ENCODE data around the gene OR6J1.
"Not testable (repeated sequence)": the region's sequence is repeated elsewhere in the genome, so short reads cannot be mapped to it uniquely, and the experiment has no call there.

Gene OR6J1

GRCh38 chr14:22626590-22626989, 17.6 kb downstream of the OR6J1 start:
- H3K4me1 ChIP-seq (ENCODE audit: insufficient read depth, low read length), result no peaks in the 10 kb centered on the region
- no peak overlapping the region for H3K9ac ChIP-seq (ENCODE audit: low read length)
- no peak overlapping the region for H3K27ac ChIP-seq (ENCODE audit: low read depth, low read length)
- H3K9me3 ChIP-seq (ENCODE audit: low read length), result no peaks in the 10 kb centered on the region
- no peak overlapping the region for H3K4me3 ChIP-seq (ENCODE audit: low read depth in 1 of 2, low read length in 2 of 2)
- H3K27me3 ChIP-seq (ENCODE audit: control insufficient read depth in 1 of 2, insufficient read depth in 2 of 2, low read length in 2 of 2), result no peaks in the 10 kb centered on the region
- H3K36me3 ChIP-seq (ENCODE audit: insufficient read depth, low read length), result no peaks in the 10 kb centered on the region

DNA sequence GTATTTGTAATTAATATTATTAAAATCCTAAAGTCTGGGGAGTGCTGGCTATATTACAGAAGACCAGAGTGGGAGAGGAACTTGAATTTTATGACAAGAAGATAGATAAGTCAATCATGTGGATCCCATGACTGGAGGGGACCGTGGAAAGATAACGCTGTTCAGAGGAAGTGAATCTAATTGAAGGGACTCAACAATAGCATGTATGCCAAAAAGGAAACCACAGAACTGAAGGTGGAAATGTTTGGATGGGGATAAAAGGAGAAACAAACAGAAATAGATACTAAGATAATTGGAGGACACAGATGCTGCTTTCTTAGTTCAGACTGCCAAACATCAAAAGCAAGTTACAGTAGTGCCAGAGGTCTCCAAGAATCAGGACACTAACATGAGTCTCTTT, 21.1 kb downstream of the OR6J1 start:
- Histone ChIP-seq H3K4me1 (ENCODE audit: insufficient read depth, low read length) (no peaks in the 10 kb centered on the region), H3K27ac (ENCODE audit: low read depth, low read length) (no peak overlapping the region), H3K9me3 (ENCODE audit: low read length) (no peaks in the 10 kb centered on the region), H3K4me3 (ENCODE audit: low read depth in 1 of 2, low read length in 2 of 2) (no peak overlapping the region), H3K27me3 (ENCODE audit: control insufficient read depth in 1 of 2, insufficient read depth in 2 of 2, low read length in 2 of 2) (no peaks in the 10 kb centered on the region), H3K36me3 (ENCODE audit: insufficient read depth, low read length) (no peaks in the 10 kb centered on the region), H3K9ac (ENCODE audit: low read length) (no peak overlapping the region)

DNA sequence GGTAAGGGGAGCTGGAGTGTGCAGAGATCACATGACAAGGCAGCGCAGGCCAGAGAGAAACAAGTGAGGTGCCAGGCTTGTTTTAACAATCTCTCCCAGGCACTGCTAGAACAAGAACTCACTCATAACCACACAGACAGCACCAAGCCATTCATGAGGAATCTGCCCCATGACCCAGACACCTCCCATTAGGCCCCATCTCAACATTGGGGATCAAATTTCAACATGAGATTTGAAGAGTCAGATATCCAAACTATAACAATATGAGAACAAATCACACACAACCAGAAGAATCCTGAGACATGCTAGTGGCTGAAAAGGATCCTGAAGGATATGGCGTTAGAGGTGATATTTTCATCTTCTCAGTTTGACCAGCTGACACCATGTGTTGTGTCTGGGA, 21.9 kb downstream of the OR6J1 start:
- no peak overlapping the region for H3K27ac ChIP-seq (ENCODE audit: low read depth, low read length)
- H3K4me1 ChIP-seq (ENCODE audit: insufficient read depth, low read length), result no peaks in the 10 kb centered on the region
- no peaks in the 10 kb centered on the region for H3K9me3 ChIP-seq (ENCODE audit: low read length)
- H3K27me3 ChIP-seq (ENCODE audit: control insufficient read depth in 1 of 2, insufficient read depth in 2 of 2, low read length in 2 of 2), result no peaks in the 10 kb centered on the region
- no peak overlapping the region for H3K9ac ChIP-seq (ENCODE audit: low read length)
- no peak overlapping the region for H3K4me3 ChIP-seq (ENCODE audit: low read depth in 1 of 2, low read length in 2 of 2)
- no peaks in the 10 kb centered on the region for H3K36me3 ChIP-seq (ENCODE audit: insufficient read depth, low read length)

DNA sequence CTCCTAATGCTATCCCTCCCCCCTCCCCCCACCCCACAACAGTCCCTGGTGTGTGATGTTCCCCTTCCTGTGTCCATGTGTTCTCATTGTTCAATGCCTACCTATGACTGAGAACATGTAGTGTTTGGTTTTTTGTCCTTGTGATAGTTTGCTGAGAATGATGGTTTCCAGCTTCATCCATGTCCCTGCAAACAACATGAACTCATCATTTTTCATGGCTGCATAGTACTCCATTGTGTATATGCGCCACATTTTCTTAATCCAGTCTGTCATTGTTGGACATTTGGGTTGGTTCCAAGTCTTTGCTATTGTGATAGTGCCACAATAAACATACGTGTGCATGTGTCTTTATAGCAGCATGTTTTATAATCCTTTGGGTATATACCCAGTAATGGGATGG, 28.4 kb downstream of the OR6J1 start:
- H3K9me3 ChIP-seq (ENCODE audit: low read length); H3K27me3 ChIP-seq (ENCODE audit: control insufficient read depth in 1 of 2, insufficient read depth in 2 of 2, low read length in 2 of 2): not testable (repeated sequence)
- H3K4me1 ChIP-seq (ENCODE audit: insufficient read depth, low read length), result peaks cover 13% of the 10 kb centered on the region

GRCh38 chr14:22614240-22614799, 29.8 kb downstream of the OR6J1 start:
- H3K36me3 ChIP-seq (ENCODE audit: insufficient read depth, low read length), result peaks cover 22% of the 10 kb centered on the region
- H3K9ac ChIP-seq (ENCODE audit: low read length), result no peak overlapping the region
- H3K27me3 ChIP-seq (ENCODE audit: control insufficient read depth in 1 of 2, insufficient read depth in 2 of 2, low read length in 2 of 2), result no peaks in the 10 kb centered on the region
- H3K27ac ChIP-seq (ENCODE audit: low read depth, low read length), result no peak overlapping the region
- H3K9me3 ChIP-seq (ENCODE audit: low read length), result no peaks in the 10 kb centered on the region
- no peak overlapping the region for H3K4me3 ChIP-seq (ENCODE audit: low read depth in 1 of 2, low read length in 2 of 2)
- peaks cover 13% of the 10 kb centered on the region for H3K4me1 ChIP-seq (ENCODE audit: insufficient read depth, low read length)

More for the DNA sequence above, 28.4 kb downstream of the OR6J1 start:
- H3K9ac ChIP-seq (ENCODE audit: low read length); H3K4me3 ChIP-seq (ENCODE audit: low read depth in 1 of 2, low read length in 2 of 2); H3K27ac ChIP-seq (ENCODE audit: low read depth, low read length); H3K36me3 ChIP-seq (ENCODE audit: insufficient read depth, low read length): not testable (repeated sequence)

GRCh38 chr14:22613736-22614239, 30.4 kb downstream of the OR6J1 start:
- peaks cover 22% of the 10 kb centered on the region for H3K36me3 ChIP-seq (ENCODE audit: insufficient read depth, low read length)
- H3K4me3 ChIP-seq (ENCODE audit: low read depth in 1 of 2, low read length in 2 of 2), result no peak overlapping the region

DNA sequence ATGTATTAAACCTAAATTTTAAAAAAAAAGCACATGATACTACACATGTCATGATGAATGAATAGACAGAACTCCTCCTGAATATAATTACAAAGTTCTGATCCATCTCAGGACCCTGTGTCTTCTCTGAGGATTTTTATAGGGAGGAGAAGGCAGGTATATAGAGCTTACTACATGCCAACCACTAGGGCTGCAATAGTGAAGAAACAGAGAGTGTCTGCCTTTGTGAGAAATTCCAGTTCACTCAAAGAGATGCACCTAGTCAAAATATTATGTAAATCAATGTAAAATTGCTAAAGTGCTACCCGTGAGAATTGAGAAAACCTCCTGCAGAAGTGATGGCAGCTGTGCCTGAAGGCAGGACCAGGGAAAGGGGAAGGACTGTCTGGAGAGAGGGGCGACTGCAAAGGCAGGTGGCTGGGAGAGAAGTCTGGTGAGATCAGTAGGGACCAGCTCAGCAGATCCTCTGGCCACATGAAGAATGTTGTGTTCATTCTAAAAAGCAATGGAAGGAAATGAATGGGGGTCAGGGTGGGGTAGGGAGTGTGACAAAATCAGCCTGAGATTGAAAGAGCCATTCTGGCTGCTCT, 31.0 kb downstream of the OR6J1 start:
- no peak overlapping the region for H3K9ac ChIP-seq (ENCODE audit: low read length)
- peaks cover 13% of the 10 kb centered on the region for H3K4me1 ChIP-seq (ENCODE audit: insufficient read depth, low read length)
- no peaks in the 10 kb centered on the region for H3K27me3 ChIP-seq (ENCODE audit: control insufficient read depth in 1 of 2, insufficient read depth in 2 of 2, low read length in 2 of 2)
- peaks cover 26% of the 10 kb centered on the region for H3K36me3 ChIP-seq (ENCODE audit: insufficient read depth, low read length)
- no peak overlapping the region for H3K27ac ChIP-seq (ENCODE audit: low read depth, low read length)
- no peaks in the 10 kb centered on the region for H3K9me3 ChIP-seq (ENCODE audit: low read length)
- no peak overlapping the region for H3K4me3 ChIP-seq (ENCODE audit: low read depth in 1 of 2, low read length in 2 of 2)

More at GRCh38 chr14:22613736-22614239, 30.4 kb downstream of the OR6J1 start:
- Histone ChIP-seq H3K27me3 (ENCODE audit: control insufficient read depth in 1 of 2, insufficient read depth in 2 of 2, low read length in 2 of 2) (no peaks in the 10 kb centered on the region), H3K27ac (ENCODE audit: low read depth, low read length) (no peak overlapping the region), H3K9me3 (ENCODE audit: low read length) (no peaks in the 10 kb centered on the region), H3K9ac (ENCODE audit: low read length) (no peak overlapping the region), H3K4me1 (ENCODE audit: insufficient read depth, low read length) (peaks cover 13% of the 10 kb centered on the region)

GRCh38 chr14:22610931-22611330, 33.2 kb downstream of the OR6J1 start:
- Histone ChIP-seq H3K9ac (ENCODE audit: low read length) (no peak overlapping the region), H3K4me1 (ENCODE audit: insufficient read depth, low read length) (peaks cover 13% of the 10 kb centered on the region), H3K36me3 (ENCODE audit: insufficient read depth, low read length) (peaks cover 48% of the 10 kb centered on the region), H3K4me3 (ENCODE audit: low read depth in 1 of 2, low read length in 2 of 2) (no peak overlapping the region), H3K27me3 (ENCODE audit: control insufficient read depth in 1 of 2, insufficient read depth in 2 of 2, low read length in 2 of 2) (no peaks in the 10 kb centered on the region), H3K27ac (ENCODE audit: low read depth, low read length) (no peak overlapping the region), H3K9me3 (ENCODE audit: low read length) (no peaks in the 10 kb centered on the region)

DNA sequence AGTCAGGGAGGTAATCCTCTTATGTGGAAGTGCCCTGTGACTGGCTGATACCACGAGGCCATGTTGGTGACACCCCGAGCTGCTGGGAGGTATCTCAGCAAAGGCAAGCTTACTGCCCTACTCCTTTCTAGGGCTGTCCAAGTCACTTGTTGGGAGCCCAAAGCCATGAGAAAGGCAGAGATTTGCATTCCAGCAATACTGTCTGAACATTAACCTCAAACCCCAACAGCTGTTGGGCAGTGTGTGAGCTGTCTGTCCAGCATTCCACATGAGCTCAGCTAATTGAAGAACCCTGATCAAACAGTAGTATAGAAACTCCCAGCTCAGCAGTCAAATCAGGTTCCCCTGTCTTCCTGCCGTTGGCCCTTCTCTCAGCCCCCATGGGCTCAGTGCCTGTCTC, 36.9 kb downstream of the OR6J1 start:
- H3K9ac ChIP-seq (ENCODE audit: low read length), result no peak overlapping the region
- H3K9me3 ChIP-seq (ENCODE audit: low read length), result no peaks in the 10 kb centered on the region
- no peak overlapping the region for H3K27ac ChIP-seq (ENCODE audit: low read depth, low read length)
- no peaks in the 10 kb centered on the region for H3K4me1 ChIP-seq (ENCODE audit: insufficient read depth, low read length)
- no peaks in the 10 kb centered on the region for H3K27me3 ChIP-seq (ENCODE audit: control insufficient read depth in 1 of 2, insufficient read depth in 2 of 2, low read length in 2 of 2)
- no peak overlapping the region for H3K4me3 ChIP-seq (ENCODE audit: low read depth in 1 of 2, low read length in 2 of 2)
- peaks cover 80% of the 10 kb centered on the region for H3K36me3 ChIP-seq (ENCODE audit: insufficient read depth, low read length)

DNA sequence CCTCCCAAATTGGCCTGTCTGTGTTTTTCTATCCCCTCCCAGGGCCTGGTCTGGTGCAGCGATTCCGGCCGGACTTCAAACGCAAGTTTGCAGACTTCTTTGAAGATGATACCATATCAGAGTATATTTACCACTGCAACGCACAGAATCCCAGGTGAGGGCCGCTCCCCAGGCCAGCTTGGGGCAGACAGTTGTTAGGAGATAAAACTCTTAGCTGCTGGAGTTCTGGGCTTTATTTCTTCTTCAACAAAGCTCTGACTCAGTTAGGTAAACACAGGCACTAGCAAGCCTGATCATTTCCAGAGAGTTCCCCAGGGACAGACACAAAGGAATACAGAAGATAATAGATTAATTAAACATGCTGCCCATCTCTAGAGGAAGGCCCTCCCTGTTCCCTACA, 37.8 kb downstream of the OR6J1 start:
- Histone ChIP-seq H3K27ac (ENCODE audit: low read depth, low read length) (no peak overlapping the region), H3K4me1 (ENCODE audit: insufficient read depth, low read length) (no peaks in the 10 kb centered on the region), H3K27me3 (ENCODE audit: control insufficient read depth in 1 of 2, insufficient read depth in 2 of 2, low read length in 2 of 2) (no peaks in the 10 kb centered on the region), H3K4me3 (ENCODE audit: low read depth in 1 of 2, low read length in 2 of 2) (no peak overlapping the region), H3K9me3 (ENCODE audit: low read length) (no peaks in the 10 kb centered on the region), H3K9ac (ENCODE audit: low read length) (no peak overlapping the region), H3K36me3 (ENCODE audit: insufficient read depth, low read length) (peaks cover 85% of the 10 kb centered on the region)

GRCh38 chr14:22602862-22603261, 41.3 kb downstream of the OR6J1 start:
- H3K36me3 ChIP-seq (ENCODE audit: insufficient read depth, low read length), result peaks cover 60% of the 10 kb centered on the region
- peaks cover 19% of the 10 kb centered on the region for H3K4me1 ChIP-seq (ENCODE audit: insufficient read depth, low read length)
- H3K4me3 ChIP-seq (ENCODE audit: low read depth in 1 of 2, low read length in 2 of 2), result no peak overlapping the region
- no peaks in the 10 kb centered on the region for H3K9me3 ChIP-seq (ENCODE audit: low read length)
- H3K9ac ChIP-seq (ENCODE audit: low read length), result no peak overlapping the region
- H3K27me3 ChIP-seq (ENCODE audit: control insufficient read depth in 1 of 2, insufficient read depth in 2 of 2, low read length in 2 of 2), result no peaks in the 10 kb centered on the region
- no peak overlapping the region for H3K27ac ChIP-seq (ENCODE audit: low read depth, low read length)

DNA sequence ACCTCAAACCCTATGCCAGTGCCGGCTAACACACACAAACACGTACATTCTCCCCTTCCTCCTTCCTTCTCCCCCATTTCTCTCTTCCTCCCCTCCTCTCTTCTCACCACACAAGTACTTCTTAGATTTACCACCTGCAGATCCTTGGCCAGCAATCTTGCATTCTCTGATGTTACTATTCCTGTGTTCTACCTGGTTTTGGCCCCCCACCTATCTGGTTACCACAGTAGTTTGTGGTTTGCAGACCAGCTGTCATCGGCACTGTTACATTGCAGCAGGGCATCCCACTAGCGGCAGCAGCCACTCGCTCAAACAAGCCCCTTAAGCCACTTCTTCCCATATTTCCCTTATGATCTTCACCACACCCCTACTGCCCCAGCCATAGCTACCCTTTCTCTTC, 42.2 kb downstream of the OR6J1 start:
- Histone ChIP-seq H3K36me3 (ENCODE audit: insufficient read depth, low read length) (peaks cover 52% of the 10 kb centered on the region), H3K27me3 (ENCODE audit: control insufficient read depth in 1 of 2, insufficient read depth in 2 of 2, low read length in 2 of 2) (no peaks in the 10 kb centered on the region), H3K4me3 (ENCODE audit: low read depth in 1 of 2, low read length in 2 of 2) (no peak overlapping the region), H3K4me1 (ENCODE audit: insufficient read depth, low read length) (peaks cover 25% of the 10 kb centered on the region), H3K9me3 (ENCODE audit: low read length) (no peaks in the 10 kb centered on the region), H3K9ac (ENCODE audit: low read length) (no peak overlapping the region), H3K27ac (ENCODE audit: low read depth, low read length) (no peak overlapping the region)
